Bronchial epithelial cell (primary cell): ENCODE data around the gene DUSP19. TPM values are rescaled to one million over a fixed set of nuclear protein-coding genes. Genes with fewer than 3 reads are reported as not detected.
A peak's percentile ranks its signal among the peaks of the same experiment; 100 is the strongest.
"Not testable (repeated sequence)": the region's sequence is repeated elsewhere in the genome, so short reads cannot be mapped to it uniquely, and the experiment has no call there.

Source experiments
- DNase-seq: peaks from one replicate; pipeline ENCODE4 v3.0.0-alpha.2; 2010; ENCODE audit warnings: low read depth
- FAIRE-seq: peaks from 2 replicates; lab custom pipeline; 2011; peaks lifted over from hg19 to GRCh38; lab: Jason Lieb, UNC
- H3K27me3 ChIP-seq: 2 replicates; pipeline ENCODE4 v1.5.1; 2011; ENCODE audit warnings: low read length; ENCODE audit not compliant: control insufficient read depth, insufficient read depth
- H3K36me3 ChIP-seq: 2 replicates; pipeline ENCODE4 v1.5.1; 2011; ENCODE audit warnings: low read length; ENCODE audit not compliant: control insufficient read depth, insufficient read depth
- H3K4me3 ChIP-seq: 2 replicates; pipeline ENCODE4 v1.5.1; 2011; ENCODE audit warnings: mild to moderate bottlenecking, low read depth, low read length, control low read depth
- CTCF ChIP-seq: IDR thresholded peaks from 2 replicates; pipeline ENCODE4 v1.5.1; 2011; ENCODE audit warnings: mild to moderate bottlenecking, moderate library complexity, low read length, control low read depth, inconsistent platforms; ENCODE audit not compliant: insufficient read depth, severe bottlenecking
- total RNA-seq: library from RNA; depleted of rRNA; stranded (reverse); fragments of >200 nt; gene quantifications from 2 replicates; pipeline ENCODE4 v1.2.1, GENCODE V29; 2014

The DUSP19 gene
- total RNA-seq, 1 donor from 2014 or later: under 0.01 TPM

- TF ChIP-seq CTCF: no peak
- Histone ChIP-seq H3K4me3 (no peak overlapping the region), H3K36me3 (no peaks in the 10 kb centered on the region), H3K27me3 (no peaks in the 10 kb centered on the region)
- no peak for DNase-seq
- FAIRE-seq: no peak
Measured at GRCh38 chr2:183040604-183041003, 37.9 kb upstream of the DUSP19 start.

DNA sequence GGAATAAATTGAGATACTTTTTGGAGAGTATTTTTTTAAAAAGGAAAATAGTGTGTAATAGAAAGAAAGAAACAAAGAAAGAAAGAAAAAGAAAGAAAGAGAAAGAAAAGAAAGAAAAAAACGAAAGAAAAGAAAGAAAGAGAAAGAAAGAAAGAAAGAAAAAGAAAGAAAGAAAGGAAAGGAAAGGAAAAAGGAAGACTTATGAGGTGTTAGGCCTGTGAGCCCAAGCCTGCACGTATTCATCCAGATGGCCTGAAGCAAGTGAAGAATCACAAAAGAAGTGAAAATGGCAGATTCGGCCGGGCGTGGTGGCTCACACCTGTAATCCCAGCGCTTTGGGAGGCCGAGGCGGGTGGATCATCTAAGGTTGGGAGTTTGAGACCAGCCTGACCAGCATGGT lies 35.0 kb upstream of the DUSP19 start:
- H3K36me3 ChIP-seq, DNase-seq, FAIRE-seq, H3K27me3 ChIP-seq, H3K4me3 ChIP-seq: not testable (repeated sequence)

- not testable (repeated sequence) for FAIRE-seq, H3K36me3 ChIP-seq, DNase-seq, H3K4me3 ChIP-seq, H3K27me3 ChIP-seq
Measured at GRCh38 chr2:183047486-183048125, 30.9 kb upstream of the DUSP19 start.

DNA sequence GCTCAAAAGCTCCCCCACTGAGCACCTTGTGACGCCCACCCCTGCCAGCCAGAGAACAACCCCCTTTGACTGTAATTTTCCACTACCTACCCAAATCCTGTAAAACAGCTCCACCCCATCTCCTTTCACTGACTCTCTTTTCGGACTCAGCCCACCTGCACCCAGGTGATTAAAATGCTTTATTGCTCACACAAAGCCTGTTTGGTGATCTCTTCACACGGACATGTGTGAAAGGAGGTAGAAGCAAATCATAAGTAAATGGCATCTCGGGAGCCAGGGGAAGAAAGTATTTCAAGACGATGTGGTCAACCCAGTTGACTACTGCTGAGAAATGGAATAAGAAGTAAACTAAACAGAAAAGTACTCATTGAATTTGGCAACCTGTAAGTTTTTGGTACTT lies 29.1 kb upstream of the DUSP19 start:
- FAIRE-seq (no peak), DNase-seq (no peak)
- H3K4me3 ChIP-seq: no peak overlapping the region
- H3K36me3 ChIP-seq: no peaks in the 10 kb centered on the region
- no peak for TF ChIP-seq CTCF
- H3K27me3 ChIP-seq: no peaks in the 10 kb centered on the region

- TF ChIP-seq CTCF: no peak
- no peak for DNase-seq
- FAIRE-seq: no peak
- H3K36me3 ChIP-seq: no peaks in the 10 kb centered on the region
- H3K27me3 ChIP-seq: no peaks in the 10 kb centered on the region
- H3K4me3 ChIP-seq: no peak overlapping the region
Measured at GRCh38 chr2:183057333-183057985, 21.1 kb upstream of the DUSP19 start.

GRCh38 chr2:183059561-183059960 lies 19.0 kb upstream of the DUSP19 start:
- DNase-seq: peak; percentile 95
- peak; percentile 7 for FAIRE-seq
- no peak for TF ChIP-seq CTCF
- H3K27me3 ChIP-seq: no peaks in the 10 kb centered on the region
- no peaks in the 10 kb centered on the region for H3K36me3 ChIP-seq
- no peak overlapping the region for H3K4me3 ChIP-seq
